HepG2 (cell line): ENCODE data around the gene VWA3A.

Experiments
- CTCF ChIP-seq: sonication (generic); formaldehyde crosslinking; IDR thresholded peaks from 2 replicates; pipeline ENCODE4 v1.5.0; 2020; ENCODE audit warnings: mild to moderate bottlenecking, missing genetic modification reagents, moderate library complexity
- TCF12 ChIP-seq, 2 experiments: fragments of 450-650 bp in 1 of 2; sonication (generic) in 1 of 2; formaldehyde crosslinking in 1 of 2; IDR thresholded peaks; 2 replicates each; pipeline versions ENCODE4 v1.6.1 to v1.8.0; 2017 to 2022; ENCODE audit warnings: antibody characterized with exemption in 1 of 2, mild to moderate bottlenecking in 1 of 2, missing genetic modification reagents in 1 of 2, moderate library complexity in 1 of 2
- ZFP37 ChIP-seq: sonication (generic); formaldehyde crosslinking; IDR thresholded peaks from 2 replicates; pipeline ENCODE4 v1.4.0; 2020; ENCODE audit warnings: missing genetic modification reagents, borderline replicate concordance
- ZNF280D ChIP-seq: sonication (generic); formaldehyde crosslinking; IDR thresholded peaks from 2 replicates; pipeline ENCODE4 v1.5.1; 2020; ENCODE audit warnings: mild to moderate bottlenecking, missing genetic modification reagents

- TF ChIP-seq TCF12 (IDR thresholded peaks at IDR 0.05) = no peak
- TF ChIP-seq TCF12 (CRISPR knock-in tag; IDR thresholded peaks at IDR 0.05) = no peak
- no peak for TF ChIP-seq CTCF (CRISPR knock-in tag)
- TF ChIP-seq ZNF280D (CRISPR knock-in tag) = no peak
- TF ChIP-seq ZFP37 (CRISPR knock-in tag) = no peak
Measured at GRCh38 chr16:22138482-22138881, 46.1 kb downstream of the VWA3A start.
